Measurements from ENCODE around the gene RHBDF2. TPM values are rescaled to one million over a fixed set of nuclear protein-coding genes. Genes with fewer than 3 reads are reported as not detected.

RHBDF2 gene
- total RNA-seq, 1 experiment from 2014 or later, result 19.7 TPM

DNA sequence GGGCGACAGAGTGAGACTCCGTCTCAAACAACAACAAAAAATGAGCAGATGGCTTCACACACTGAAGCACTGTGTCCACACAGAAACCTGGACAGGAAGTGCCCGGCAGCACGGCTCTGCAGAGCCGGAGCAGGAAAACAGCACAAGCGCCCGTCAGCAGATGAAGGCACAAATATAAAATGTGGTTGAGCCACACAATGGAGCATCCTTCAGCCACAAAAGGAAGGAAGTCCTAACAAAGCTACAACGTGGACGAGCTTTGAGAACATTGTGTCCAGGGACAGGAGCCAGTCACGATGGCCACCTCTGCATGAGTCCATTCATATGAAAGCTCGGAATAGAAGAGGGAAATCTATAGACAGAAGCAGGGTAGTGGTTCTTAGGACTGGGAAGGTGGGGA lies 15.7 kb downstream of the RHBDF2 start:
- Histone ChIP-seq H3K27me3 (ENCODE audit: insufficient read depth, low read length) (no peaks in the 10 kb centered on the region), H3K23ac (ENCODE audit: insufficient read length, low read depth, low read length) (no peak overlapping the region), H3K79me1 (ENCODE audit: insufficient read depth, low read depth, low read length, poor library complexity, severe bottlenecking) (no peaks in the 10 kb centered on the region), H3K79me2 (ENCODE audit: insufficient read depth, low read length) (no peaks in the 10 kb centered on the region), H3K27ac (ENCODE audit: insufficient read length, low read depth, low read length) (no peak overlapping the region), H3K4me2 (ENCODE audit: insufficient read depth, insufficient read length, low read length) (no peak overlapping the region), H2AK5ac (ENCODE audit: insufficient read length, low read length) (no peak overlapping the region), H2BK5ac (ENCODE audit: insufficient read length, low read length) (no peak overlapping the region), H3K9me3 (ENCODE audit: control insufficient read depth, low read depth, low read length) (no peaks in the 10 kb centered on the region), H3K23me2 (ENCODE audit: insufficient read length, low read depth, low read length, poor library complexity, severe bottlenecking) (no peaks in the 10 kb centered on the region), H3K9ac (ENCODE audit: extremely low read depth, insufficient read length, low read length) (no peak overlapping the region), H4K91ac (ENCODE audit: insufficient read length, low read depth, low read length) (no peak overlapping the region), H3K4me1 (ENCODE audit: insufficient read depth, low read length) (no peaks in the 10 kb centered on the region), H3K56ac (ENCODE audit: insufficient read length, low read depth, low read length) (no peak overlapping the region), H4K5ac (ENCODE audit: insufficient read length, low read depth, low read length) (no peak overlapping the region), H2AFZ (ENCODE audit: low read length) (no peak overlapping the region), H2BK15ac (ENCODE audit: low read depth, low read length) (no peak overlapping the region), H3K14ac (ENCODE audit: insufficient read depth, low read length) (no peak overlapping the region), H2BK12ac (ENCODE audit: insufficient read length, low read depth, low read length) (no peak overlapping the region), H3T11ph (ENCODE audit: low read length) (no peak overlapping the region), H4K20me1 (ENCODE audit: control insufficient read depth, insufficient read depth, insufficient read length) (no peaks in the 10 kb centered on the region), H2BK20ac (ENCODE audit: low read depth, low read length, poor library complexity, severe bottlenecking) (no peak overlapping the region), H3K18ac (ENCODE audit: insufficient read length, low read depth, low read length) (no peak overlapping the region), H2BK120ac (ENCODE audit: low read depth, low read length, poor library complexity, severe bottlenecking) (no peak overlapping the region), H3K4ac (ENCODE audit: low read depth, low read length) (no peak overlapping the region), H4K8ac (replicated peaks; ENCODE audit: insufficient read length, low read depth, low read length) (no peak overlapping the region)
- Mint-ChIP-seq H3K4me1 (peaks cover under 1 to 8% of the 10 kb centered on the region in 2 experiments; a peak in 2 of 4 replicates), H3K36me3 (ENCODE audit: insufficient read depth in 1 of 3, low read depth in 3 of 3) (peaks cover 1 to 10% (median 10%) of the 10 kb centered on the region in 3 experiments; a peak in 4 of 7 replicates), H3K9me3 (no peaks in the 10 kb centered on the region), H3K27ac (no peak overlapping the region), H3K27me3 (ENCODE audit: low read depth) (peaks cover 2% of the 10 kb centered on the region; the same call in 1 of the 2 replicates), H3K4me3 (no peak overlapping the region)
- no peak for DNase-seq
- TF ChIP-seq, protein P1, sequence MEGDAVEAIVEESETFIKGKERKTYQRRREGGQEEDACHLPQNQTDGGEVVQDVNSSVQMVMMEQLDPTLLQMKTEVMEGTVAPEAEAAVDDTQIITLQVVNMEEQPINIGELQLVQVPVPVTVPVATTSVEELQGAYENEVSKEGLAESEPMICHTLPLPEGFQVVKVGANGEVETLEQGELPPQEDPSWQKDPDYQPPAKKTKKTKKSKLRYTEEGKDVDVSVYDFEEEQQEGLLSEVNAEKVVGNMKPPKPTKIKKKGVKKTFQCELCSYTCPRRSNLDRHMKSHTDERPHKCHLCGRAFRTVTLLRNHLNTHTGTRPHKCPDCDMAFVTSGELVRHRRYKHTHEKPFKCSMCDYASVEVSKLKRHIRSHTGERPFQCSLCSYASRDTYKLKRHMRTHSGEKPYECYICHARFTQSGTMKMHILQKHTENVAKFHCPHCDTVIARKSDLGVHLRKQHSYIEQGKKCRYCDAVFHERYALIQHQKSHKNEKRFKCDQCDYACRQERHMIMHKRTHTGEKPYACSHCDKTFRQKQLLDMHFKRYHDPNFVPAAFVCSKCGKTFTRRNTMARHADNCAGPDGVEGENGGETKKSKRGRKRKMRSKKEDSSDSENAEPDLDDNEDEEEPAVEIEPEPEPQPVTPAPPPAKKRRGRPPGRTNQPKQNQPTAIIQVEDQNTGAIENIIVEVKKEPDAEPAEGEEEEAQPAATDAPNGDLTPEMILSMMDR (conservative IDR thresholded peaks at IDR 0.05), result no peak
- no CpG with 5 or more reads among the region's 11 CpGs for WGBS (ENCODE audit: extremely low coverage, insufficient read length, low lambda C conversion rate)

All from H9 (cell line).